GM21515 (cell line): Measurements from ENCODE around the gene ZKSCAN8.

Source experiments
- ATAC-seq: cut with Tn5 transposase; IDR thresholded peaks from one replicate; pipeline ENCODE4 v1.9.1; 2021; ENCODE audit not compliant: unreplicated experiment

Gene ZKSCAN8

DNA sequence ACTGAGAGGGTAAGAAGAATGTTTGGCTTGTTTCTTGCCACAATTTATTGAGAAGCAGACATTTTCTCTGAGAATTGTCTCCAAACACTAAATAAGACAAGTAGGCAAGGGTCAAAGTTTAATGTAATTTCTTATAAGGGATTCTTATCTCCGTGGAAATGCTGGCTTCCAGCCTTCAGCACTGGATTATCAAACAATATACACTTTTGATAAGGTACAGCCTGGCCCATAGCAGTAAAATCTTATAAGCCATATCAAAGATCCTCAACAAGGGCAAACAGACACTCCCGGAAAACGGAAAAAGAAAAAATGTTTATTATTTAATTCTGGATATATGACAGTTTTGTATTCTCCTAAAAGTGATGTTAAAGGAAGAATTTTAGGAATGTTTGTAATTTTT, 64.8 kb downstream of the ZKSCAN8 start:
- ATAC-seq: no peak

DNA sequence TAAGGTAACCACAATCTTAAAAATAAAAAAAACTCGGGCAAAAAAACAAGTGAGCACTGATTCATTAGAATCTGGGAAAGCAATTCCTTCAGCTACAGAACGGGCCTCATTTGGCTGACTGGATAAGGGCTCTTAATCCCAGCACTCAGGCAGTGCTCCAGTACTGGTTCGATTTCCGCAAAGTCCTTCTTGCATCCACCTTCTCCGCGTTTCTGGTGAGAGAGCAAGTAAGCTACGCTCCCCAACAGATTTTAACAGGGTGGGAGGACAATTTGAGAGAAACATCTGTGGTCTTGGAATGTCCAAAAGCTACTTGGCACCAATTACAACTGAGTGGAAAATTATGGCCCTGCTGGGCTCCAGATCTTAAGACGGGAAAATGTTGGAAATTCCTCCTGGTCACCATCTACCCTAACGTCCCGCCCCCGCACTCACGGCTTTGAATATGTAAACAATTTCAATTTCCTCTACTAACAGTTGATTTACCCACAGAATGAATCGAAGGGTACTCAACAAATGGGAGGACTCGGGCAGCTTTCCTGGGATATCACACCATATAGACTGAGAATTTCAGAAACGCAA, 65.3 kb downstream of the ZKSCAN8 start:
- no peak for ATAC-seq

DNA sequence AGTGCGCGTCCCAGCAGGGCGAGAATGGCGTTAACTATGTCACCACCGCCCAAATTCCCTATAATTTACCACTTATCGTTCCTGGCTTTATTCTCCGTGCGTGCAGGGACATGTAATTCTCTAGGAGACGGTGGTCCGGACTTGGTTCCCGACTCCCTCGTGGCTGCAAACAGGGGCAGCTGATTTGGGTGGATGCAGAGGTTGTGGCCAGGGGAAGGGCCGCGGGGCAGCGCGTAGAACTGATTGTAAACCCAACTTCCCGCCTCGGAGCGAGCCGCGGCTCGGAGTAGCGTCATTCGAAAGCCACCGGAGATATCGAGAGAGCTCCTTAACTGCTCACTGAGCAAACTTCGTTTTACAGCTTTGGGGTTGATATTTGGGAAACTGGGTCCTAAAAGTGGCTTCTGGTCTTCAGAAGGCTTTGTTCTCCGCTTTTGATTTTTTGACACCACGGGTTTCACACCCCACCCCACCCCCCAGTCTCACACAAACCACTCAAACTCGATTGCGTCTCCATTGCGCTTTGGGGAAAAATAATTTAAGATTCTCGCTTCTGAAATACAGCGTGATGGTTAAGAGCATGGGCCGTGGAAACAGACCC, 65.9 kb downstream of the ZKSCAN8 start:
- no peak for ATAC-seq

DNA sequence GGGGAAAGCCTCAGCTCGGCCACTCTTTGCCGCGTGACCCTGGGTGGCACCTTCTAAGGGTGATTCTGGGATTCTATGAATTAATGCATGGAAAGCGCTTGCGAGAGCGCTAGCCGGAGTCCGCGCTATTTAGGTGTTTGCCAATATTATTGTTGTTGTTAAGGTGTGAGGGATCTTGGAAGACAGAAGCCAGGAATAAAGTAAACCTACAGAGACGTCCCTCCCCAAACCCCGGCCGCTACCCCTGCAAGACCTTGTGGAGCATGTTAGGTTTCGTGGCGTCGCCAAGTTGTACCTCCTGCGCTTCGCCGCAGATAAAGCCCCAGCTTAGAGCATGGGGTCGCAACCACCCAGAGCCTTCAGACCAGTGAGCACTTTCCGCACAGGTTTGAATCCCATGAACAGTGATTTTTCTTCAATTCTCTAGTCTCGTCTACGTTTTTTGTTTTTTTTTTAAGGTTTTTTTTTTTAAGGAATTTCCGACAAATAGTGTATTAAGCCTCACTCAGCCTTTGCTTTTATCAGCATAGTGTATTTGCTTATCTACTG, 66.5 kb downstream of the ZKSCAN8 start:
- no peak for ATAC-seq
